Measurements from ENCODE around the gene SLC38A7. TPM values are rescaled to one million over a fixed set of nuclear protein-coding genes. Genes with fewer than 3 reads are reported as not detected.
"Not testable (repeated sequence)": the region's sequence is repeated elsewhere in the genome, so short reads cannot be mapped to it uniquely, and the experiment has no call there.

The SLC38A7 gene
- polyA plus RNA-seq, 1 donor from 2014 or later = 7.7 TPM

- Mint-ChIP-seq H3K4me3 (no peak overlapping the region), H3K36me3 (peaks cover 1% of the 10 kb centered on the region), H3K27ac (no peak overlapping the region), H3K4me1 (no peaks in the 10 kb centered on the region), H3K27me3 (no peaks in the 10 kb centered on the region), H3K9me3 (no peaks in the 10 kb centered on the region)
Observed at GRCh38 chr16:58656899-58657298, 27.7 kb downstream of the SLC38A7 start.

DNA sequence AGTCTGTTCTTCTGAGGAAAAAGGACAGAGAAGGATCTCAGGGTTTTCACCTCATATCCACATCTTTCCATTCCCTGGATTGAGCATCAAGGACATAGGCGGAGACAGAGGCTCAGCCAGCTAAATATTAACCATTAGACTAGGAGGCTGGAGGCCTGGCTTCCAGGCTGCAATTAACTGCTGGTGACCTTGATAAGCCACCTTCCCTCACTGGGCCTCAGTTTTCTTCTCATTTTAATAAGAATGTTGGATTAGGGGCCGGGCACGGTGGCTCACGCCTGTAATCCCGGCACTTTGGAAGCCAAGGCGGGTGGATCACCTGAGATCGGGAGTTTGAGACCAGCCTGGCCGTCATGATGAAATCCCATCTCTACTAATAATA is 29.4 kb downstream of the SLC38A7 start:
- Mint-ChIP-seq H3K27me3 (no peaks in the 10 kb centered on the region), H3K4me3 (no peak overlapping the region), H3K36me3 (peaks cover 1% of the 10 kb centered on the region), H3K4me1 (peaks cover 0 to 6% (median 2%) of the 10 kb centered on the region in 3 donors), H3K27ac (no peak overlapping the region), H3K9me3 (no peaks in the 10 kb centered on the region)

- Mint-ChIP-seq H3K36me3 (no peaks in the 10 kb centered on the region), H3K4me1 (peaks cover 0 to 6% (median 2%) of the 10 kb centered on the region in 3 donors), H3K4me3 (no peak overlapping the region), H3K27ac (no peak overlapping the region), H3K27me3 (no peaks in the 10 kb centered on the region), H3K9me3 (no peaks in the 10 kb centered on the region)
Observed at GRCh38 chr16:58654560-58655214, 29.9 kb downstream of the SLC38A7 start.

- Mint-ChIP-seq H3K9me3 (no peaks in the 10 kb centered on the region), H3K4me1 (peaks cover 0 to 6% (median 2%) of the 10 kb centered on the region in 3 donors), H3K36me3 (no peaks in the 10 kb centered on the region), H3K27ac (no peak overlapping the region), H3K27me3 (no peaks in the 10 kb centered on the region), H3K4me3 (no peak overlapping the region)
Observed at GRCh38 chr16:58652741-58653140, 31.8 kb downstream of the SLC38A7 start.

- Mint-ChIP-seq H3K36me3 (no peaks in the 10 kb centered on the region), H3K27ac (no peak overlapping the region), H3K9me3 (no peaks in the 10 kb centered on the region), H3K4me1 (peaks cover 0 to 6% (median 2%) of the 10 kb centered on the region in 3 donors), H3K27me3 (no peaks in the 10 kb centered on the region), H3K4me3 (no peak overlapping the region)
Observed at GRCh38 chr16:58651965-58652348, 32.6 kb downstream of the SLC38A7 start.

GRCh38 chr16:58649707-58650106 is 34.9 kb downstream of the SLC38A7 start:
- Mint-ChIP-seq H3K36me3 (no peaks in the 10 kb centered on the region), H3K27ac (no peak overlapping the region), H3K9me3 (no peaks in the 10 kb centered on the region), H3K4me3 (no peak overlapping the region), H3K27me3 (no peaks in the 10 kb centered on the region), H3K4me1 (peaks cover 0 to 6% (median 2%) of the 10 kb centered on the region in 3 donors)

DNA sequence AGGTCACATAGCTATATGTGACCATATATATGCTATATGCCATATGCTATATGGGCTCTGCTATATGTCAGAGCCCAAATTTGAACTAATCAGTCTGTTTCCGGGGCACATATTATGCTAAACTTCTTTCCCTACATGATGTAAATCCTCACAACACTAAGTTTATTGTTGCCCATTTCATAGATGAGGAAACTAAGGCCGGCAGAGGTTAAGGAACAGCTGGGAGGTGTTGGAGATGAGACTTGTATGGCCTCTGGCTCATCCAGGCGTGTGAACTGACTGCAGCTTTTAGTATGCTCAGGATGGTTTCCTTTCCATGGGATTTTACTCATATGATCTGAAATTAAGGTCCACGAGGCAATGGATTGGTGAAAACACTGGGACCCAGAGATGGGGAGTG is 37.5 kb downstream of the SLC38A7 start:
- no peak overlapping the region for H3K27ac Mint-ChIP-seq
- no peaks in the 10 kb centered on the region for H3K9me3 Mint-ChIP-seq
- no peaks in the 10 kb centered on the region for H3K36me3 Mint-ChIP-seq
- peaks cover 0 to 6% (median 2%) of the 10 kb centered on the region in 3 donors for H3K4me1 Mint-ChIP-seq
- H3K4me3 Mint-ChIP-seq = no peak overlapping the region
- no peaks in the 10 kb centered on the region for H3K27me3 Mint-ChIP-seq

DNA sequence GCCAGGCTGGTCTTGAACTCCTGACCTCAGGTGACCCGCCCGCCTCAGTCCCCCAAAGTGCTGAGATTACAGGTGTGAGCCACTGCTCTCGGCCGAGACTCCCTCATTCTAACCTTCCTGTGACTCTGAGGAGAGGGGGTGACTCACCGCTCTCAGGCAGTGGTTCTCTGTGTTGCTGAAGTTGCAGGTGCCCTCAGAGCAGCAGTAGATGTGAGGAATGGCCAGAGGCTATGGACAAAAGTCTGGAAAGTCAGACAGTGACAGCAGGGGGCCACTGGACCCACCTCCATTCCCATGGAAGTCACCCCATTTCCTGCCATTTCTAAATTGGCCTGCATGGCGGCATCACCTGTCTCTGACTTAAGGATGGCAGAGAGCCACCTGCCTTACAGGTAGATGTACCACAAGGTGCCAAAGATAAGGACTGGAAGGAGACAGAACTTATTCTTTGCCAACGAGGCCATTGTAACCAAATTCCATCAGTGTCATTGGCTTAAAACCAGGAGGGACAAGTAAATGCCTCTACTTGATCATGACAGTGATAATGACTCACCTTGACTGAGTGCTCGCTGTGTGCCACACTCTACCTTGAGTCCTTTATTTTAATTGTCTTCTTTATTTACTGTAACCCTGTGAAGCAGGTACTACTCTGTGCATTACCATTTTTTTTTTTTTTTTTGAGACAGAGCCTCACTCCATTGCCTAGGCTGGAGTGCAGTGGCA is 39.6 kb downstream of the SLC38A7 start:
- Mint-ChIP-seq H3K36me3 (no peaks in the 10 kb centered on the region), H3K27ac (no peak overlapping the region), H3K27me3 (no peaks in the 10 kb centered on the region), H3K4me1 (no peaks in the 10 kb centered on the region), H3K9me3 (no peaks in the 10 kb centered on the region), H3K4me3 (no peak overlapping the region)

DNA sequence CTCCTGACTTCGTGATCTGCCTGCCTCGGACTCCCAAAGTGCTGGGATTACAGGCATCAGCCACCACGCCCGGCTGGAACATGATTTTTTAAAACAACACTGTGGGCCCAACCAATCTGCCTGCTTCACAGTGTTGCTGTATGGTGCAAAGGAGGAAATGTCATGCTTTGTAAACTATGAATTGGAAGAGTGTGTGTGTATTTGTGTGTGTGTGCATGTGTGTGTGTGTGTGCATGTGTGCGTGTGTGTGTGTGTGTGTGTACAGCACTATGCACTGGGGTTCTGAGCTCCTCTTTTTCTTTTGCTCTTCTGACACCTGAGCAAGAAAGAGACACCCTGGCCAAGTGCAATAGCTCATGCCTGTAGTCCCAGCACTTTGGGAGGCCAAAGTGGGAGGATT is 40.5 kb downstream of the SLC38A7 start:
- Mint-ChIP-seq H3K4me1 (no peaks in the 10 kb centered on the region), H3K27ac (no peak overlapping the region), H3K27me3 (no peaks in the 10 kb centered on the region), H3K36me3 (no peaks in the 10 kb centered on the region), H3K9me3 (no peaks in the 10 kb centered on the region), H3K4me3 (no peak overlapping the region)

DNA sequence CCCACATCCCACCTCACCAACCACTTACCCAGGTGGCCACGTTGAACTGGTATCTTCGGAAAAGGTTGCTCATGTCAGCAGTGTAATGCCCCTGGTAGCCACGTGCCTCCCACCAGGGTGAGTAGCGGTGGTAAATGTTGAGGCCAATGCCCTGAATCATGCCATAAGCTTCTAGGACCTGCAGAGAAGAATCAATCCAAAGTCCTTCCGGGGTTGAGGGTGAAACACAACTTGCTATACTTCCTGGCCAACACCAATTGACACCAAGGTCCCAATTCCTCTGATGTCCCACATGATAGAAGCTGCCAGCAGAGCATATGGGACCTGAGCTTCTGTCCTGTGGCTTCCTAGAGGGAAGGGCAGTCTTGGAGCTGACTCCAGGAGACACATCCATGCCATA is 43.6 kb downstream of the SLC38A7 start:
- Mint-ChIP-seq H3K27ac (no peak overlapping the region), H3K4me1 (no peaks in the 10 kb centered on the region), H3K36me3 (no peaks in the 10 kb centered on the region), H3K9me3 (no peaks in the 10 kb centered on the region), H3K27me3 (peaks cover 2% of the 10 kb centered on the region), H3K4me3 (no peak overlapping the region)

GRCh38 chr16:58639836-58640235 is 44.7 kb downstream of the SLC38A7 start:
- Mint-ChIP-seq H3K4me1 (no peaks in the 10 kb centered on the region), H3K27me3 (peaks cover 2% of the 10 kb centered on the region), H3K4me3 (no peak overlapping the region), H3K9me3 (no peaks in the 10 kb centered on the region), H3K36me3 (no peaks in the 10 kb centered on the region), H3K27ac (no peak overlapping the region)

DNA sequence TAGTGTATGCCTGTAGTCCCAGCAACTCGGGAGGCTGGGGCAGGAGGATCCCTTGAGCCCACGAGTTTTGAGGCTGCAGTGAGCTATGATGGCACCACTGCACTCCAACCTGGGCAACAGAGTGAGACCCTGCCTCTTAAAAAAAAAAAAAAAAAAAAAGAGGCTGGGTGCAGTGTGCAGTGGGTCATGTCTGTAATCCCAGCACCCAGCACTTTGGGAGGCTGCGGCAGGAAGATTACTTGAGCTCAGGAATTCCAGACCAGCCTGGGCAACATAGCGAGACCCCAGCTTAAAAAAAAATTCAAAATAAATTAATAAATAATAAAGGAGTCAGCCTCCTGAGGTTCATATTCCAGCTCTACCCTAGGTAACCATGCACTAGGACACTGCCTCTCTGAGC is 45.3 kb downstream of the SLC38A7 start:
- Mint-ChIP-seq H3K4me1 (no peaks in the 10 kb centered on the region), H3K9me3 (no peaks in the 10 kb centered on the region), H3K27me3 (peaks cover 2% of the 10 kb centered on the region), H3K36me3 (no peaks in the 10 kb centered on the region), H3K27ac (no peak overlapping the region), H3K4me3 (no peak overlapping the region)

GRCh38 chr16:58638148-58639036 is 46.2 kb downstream of the SLC38A7 start:
- peaks cover 2% of the 10 kb centered on the region for H3K27me3 Mint-ChIP-seq
- no peak overlapping the region for H3K27ac Mint-ChIP-seq
- H3K9me3 Mint-ChIP-seq = no peaks in the 10 kb centered on the region
- no peaks in the 10 kb centered on the region for H3K4me1 Mint-ChIP-seq
- H3K4me3 Mint-ChIP-seq = no peak overlapping the region
- H3K36me3 Mint-ChIP-seq = no peaks in the 10 kb centered on the region

DNA sequence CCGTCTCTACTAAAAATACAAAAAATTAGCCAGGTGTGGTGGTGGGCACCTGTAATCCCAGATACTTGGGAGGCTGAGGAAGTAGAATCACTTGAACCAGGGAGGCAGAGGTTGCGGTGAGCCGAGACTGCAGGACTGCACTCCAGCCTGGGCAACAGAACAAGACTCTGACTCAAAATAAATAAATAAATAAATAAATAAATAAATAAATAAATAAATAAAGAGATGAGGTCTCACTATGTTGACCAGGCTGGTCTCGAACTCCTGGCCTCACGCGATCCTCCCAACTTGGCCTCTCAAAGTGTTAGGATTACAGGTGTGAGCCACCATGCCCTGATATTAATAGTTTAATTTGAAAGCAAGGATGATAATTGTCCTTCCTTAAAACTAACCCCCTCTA is 47.5 kb downstream of the SLC38A7 start:
- H3K4me3 Mint-ChIP-seq, H3K36me3 Mint-ChIP-seq, H3K9me3 Mint-ChIP-seq, H3K27me3 Mint-ChIP-seq, H3K27ac Mint-ChIP-seq, H3K4me1 Mint-ChIP-seq: not testable (repeated sequence)

GRCh38 chr16:58636466-58636865 is 48.1 kb downstream of the SLC38A7 start:
- no peaks in the 10 kb centered on the region for H3K9me3 Mint-ChIP-seq
- H3K4me1 Mint-ChIP-seq = peaks cover 0 to 2% (median 0%) of the 10 kb centered on the region in 3 donors
- H3K4me3 Mint-ChIP-seq = no peak overlapping the region
- no peak overlapping the region for H3K27ac Mint-ChIP-seq
- H3K36me3 Mint-ChIP-seq = no peaks in the 10 kb centered on the region
- peaks cover 2% of the 10 kb centered on the region for H3K27me3 Mint-ChIP-seq
